HG03095 (cell line): ENCODE data around the gene KRT8.
"Not testable (repeated sequence)": the region's sequence is repeated elsewhere in the genome, so short reads cannot be mapped to it uniquely, and the experiment has no call there.

Experiments used
- ATAC-seq: cut with Tn5 transposase; IDR thresholded peaks from one replicate; pipeline ENCODE4 v1.9.1; 2021; ENCODE audit warnings: moderate library complexity; ENCODE audit not compliant: unreplicated experiment

KRT8 gene

DNA sequence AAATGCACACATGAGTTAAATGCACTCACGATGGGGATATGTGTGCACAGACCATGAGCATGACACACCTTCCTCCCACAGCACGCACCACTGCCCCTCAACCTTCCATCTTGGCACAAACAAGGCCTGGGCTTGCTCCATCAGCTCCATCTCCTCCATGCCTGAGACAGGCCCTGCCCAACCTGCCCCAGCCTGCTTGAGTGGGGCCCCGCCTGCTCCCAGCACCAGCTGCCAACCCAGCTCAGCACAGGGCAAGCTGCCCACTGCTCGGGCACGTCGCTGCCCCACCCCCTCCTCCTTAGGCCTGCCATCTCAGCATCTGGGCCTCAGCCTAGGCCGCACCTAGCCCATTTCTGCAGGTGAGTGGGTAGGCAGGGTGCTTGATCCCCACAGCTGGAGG lies 28.5 kb downstream of the KRT8 start:
- ATAC-seq, result no peak

DNA sequence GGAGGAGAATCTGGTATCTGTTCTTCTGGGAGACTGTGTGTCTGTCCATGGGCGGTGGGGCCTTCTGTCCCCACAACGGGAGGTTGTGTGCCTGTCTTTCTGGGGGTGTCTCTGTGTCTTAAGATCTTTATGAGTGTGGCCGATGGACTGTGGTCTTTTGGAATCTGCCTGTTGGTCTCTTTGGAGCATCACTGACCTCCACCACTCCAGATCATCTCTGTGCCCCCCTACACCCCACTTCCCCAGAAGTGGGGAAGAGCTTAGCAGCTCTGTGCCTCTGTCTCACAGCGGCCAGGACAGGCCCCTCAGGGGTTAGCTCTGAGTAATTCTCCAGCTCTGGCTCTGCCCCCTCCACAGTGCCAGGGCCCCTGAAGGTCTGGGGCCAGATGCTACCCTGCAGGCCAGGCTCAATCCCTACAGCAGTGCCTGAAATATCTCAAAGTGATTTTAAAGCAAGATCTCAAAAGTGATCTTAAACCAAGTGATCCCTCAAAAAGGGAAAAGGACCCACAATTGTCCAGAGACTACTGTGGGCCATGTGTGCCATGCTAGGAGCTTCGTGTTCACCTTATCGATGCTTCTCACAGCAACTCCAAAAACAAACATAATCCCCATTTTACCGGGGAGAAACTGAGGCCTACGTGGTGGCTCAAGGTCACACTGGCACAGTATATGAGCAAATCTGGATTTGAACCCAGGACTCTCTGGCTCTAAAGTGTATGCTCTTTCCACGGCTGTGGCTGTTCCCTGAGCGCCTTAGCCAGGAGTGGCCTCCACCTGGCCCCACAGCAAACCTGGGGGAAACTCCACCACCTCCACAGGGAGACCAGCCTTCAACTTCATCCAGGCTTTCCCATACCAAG lies 30.1 kb downstream of the KRT8 start:
- no peak for ATAC-seq

- ATAC-seq, result no peak
Measured at GRCh38 chr12:52873832-52874572, 30.9 kb downstream of the KRT8 start.

GRCh38 chr12:52873513-52873831 lies 31.4 kb downstream of the KRT8 start:
- ATAC-seq, result no peak

DNA sequence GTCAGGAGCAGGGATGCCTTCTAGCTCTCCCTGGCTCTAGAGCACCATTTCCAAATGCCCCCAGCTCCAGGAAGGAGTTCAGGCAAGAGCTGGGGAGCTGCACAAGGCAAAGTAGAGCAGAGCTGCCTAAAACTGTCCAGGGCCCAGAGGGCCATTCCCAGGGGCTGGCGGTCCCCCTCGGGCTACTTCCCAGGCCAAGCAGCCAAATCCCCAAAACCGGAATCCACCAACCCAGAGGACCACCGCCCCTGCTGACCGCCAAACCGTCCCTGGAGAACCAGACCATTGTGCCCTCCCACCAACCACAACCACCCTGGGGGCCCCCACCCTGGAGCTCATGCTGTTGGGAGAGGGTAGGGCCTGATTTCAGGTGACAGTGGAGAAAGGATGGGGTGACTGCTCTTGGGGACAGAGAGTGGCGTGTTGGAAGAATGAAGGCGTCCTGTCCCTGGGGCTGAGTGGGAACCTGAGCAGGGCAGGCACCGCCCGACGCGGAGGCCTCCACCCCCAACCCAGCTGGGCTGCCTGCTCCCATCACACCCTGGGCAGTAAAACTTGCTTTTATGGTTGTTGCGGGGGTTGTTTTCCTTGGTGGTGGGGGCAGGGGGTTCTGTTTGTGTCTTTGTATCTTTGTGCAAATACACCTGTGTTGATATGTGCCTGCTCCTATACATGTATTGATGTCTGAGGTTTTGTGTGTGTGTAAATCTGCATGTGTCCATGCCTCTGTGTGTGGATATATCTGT lies 32.1 kb downstream of the KRT8 start:
- ATAC-seq, result no peak

- no peak for ATAC-seq
Measured at GRCh38 chr12:52871291-52872039, 33.4 kb downstream of the KRT8 start.

- ATAC-seq, result no peak
Measured at GRCh38 chr12:52870361-52871290, 34.2 kb downstream of the KRT8 start.

DNA sequence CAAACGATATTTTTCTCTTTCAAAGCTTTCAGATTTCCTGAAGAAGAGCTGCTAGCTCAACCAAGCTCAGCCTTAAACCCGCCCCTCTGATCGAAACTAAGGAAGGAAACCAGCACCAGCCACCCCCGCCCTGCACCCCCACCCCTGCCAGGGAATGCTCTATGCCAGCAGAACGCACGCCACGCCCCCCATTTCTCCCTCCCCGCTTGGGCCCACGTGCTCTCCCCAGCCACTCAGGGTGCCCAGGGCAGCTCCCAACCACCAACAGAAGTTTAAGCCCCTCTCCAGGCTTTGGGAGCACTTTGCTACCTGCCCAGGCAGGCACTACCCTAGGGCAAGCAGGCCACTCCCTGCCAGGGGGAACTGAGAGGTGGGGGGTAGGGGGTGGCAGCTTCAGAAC lies 37.2 kb downstream of the KRT8 start:
- no peak for ATAC-seq

DNA sequence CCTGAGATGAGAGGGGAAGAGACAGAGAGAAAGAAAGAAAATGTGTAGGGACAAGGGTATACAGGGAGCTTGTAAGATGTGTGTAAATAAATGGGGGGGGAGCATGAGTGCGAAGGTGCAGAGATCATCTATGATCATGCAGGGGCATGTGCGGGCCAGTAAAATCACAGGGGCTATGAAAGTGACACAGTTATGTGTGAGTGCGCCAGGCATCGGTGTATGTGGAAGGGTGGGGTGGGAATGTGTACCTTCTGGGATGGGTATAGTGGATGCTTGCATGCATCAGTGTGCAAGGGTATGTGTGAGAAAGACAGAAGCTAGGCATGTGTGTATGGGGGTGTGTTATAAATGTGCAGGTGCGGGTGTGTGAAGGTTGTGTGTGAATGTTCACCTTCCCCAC lies 37.7 kb downstream of the KRT8 start:
- ATAC-seq, result no peak

GRCh38 chr12:52865090-52865944 lies 39.6 kb downstream of the KRT8 start:
- ATAC-seq, result no peak

GRCh38 chr12:52862023-52862422 lies 42.9 kb downstream of the KRT8 start:
- no peak for ATAC-seq

DNA sequence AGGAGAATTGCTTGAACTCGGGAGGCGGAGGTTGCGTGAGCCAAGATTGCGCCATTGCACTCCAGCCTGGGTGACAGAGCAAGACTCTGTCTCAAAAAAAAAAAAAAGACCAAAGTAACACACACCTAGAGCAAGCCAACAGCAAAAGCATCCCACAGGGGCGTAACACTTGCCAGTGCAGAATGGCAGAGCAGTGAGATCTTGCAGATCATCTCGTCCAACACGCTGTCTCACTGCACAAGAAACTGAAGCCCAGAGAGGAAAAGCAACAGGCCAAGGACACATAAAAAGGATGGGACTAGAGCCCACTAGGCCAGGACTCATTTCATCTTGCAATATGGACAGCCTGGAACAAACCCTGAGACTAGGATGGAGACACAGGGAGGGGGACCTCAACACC lies 43.4 kb downstream of the KRT8 start:
- ATAC-seq, result no peak

- ATAC-seq, result no peak
Measured at GRCh38 chr12:52860102-52860823, 44.6 kb downstream of the KRT8 start.

DNA sequence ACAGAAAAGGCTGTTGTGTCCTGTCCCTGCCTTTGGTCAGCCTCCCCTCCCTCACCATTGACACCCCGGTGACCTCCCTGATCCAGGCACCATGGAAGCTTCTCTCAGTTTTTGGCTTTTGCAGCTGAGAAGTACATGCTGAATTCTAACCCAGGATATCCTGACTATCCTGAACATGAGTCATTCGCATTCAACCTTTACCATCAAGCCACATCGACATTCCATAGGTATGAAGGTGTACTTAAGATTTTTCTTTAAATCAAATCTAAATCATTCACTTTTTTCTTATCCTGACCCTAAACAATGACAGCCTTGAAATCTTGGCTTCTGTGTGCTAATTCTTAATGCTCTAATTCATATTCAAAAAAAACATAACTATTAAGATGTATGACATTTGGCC lies 47.4 kb downstream of the KRT8 start:
- no peak for ATAC-seq

DNA sequence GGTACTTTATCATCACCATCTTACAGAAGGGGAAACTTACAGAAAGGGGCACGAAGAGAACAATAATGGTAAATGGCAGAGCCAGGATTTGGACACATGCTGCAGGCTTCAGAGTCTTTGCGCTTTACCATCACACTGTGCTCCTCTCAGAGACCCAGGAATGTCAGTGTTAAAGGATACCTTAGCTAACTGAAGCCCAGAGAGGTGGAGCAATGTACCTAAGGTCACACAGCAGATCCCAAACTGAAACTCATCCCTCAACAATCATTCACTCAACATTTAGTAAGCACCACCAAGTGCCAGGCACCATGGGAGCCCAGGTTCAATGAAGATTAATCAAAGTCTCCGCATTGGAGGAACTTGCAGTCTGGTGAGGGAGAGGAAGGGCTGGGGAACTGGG lies 48.1 kb downstream of the KRT8 start:
- no peak for ATAC-seq

- ATAC-seq, result not testable (repeated sequence)
Measured at GRCh38 chr12:52856077-52856476, 48.8 kb downstream of the KRT8 start.

GRCh38 chr12:52851787-52852186 lies 53.1 kb downstream of the KRT8 start:
- ATAC-seq, result no peak

- no peak for ATAC-seq
Measured at GRCh38 chr12:52850681-52851080, 54.2 kb downstream of the KRT8 start.
